ENCODE data around the gene PDK1.

The PDK1 gene

DNA sequence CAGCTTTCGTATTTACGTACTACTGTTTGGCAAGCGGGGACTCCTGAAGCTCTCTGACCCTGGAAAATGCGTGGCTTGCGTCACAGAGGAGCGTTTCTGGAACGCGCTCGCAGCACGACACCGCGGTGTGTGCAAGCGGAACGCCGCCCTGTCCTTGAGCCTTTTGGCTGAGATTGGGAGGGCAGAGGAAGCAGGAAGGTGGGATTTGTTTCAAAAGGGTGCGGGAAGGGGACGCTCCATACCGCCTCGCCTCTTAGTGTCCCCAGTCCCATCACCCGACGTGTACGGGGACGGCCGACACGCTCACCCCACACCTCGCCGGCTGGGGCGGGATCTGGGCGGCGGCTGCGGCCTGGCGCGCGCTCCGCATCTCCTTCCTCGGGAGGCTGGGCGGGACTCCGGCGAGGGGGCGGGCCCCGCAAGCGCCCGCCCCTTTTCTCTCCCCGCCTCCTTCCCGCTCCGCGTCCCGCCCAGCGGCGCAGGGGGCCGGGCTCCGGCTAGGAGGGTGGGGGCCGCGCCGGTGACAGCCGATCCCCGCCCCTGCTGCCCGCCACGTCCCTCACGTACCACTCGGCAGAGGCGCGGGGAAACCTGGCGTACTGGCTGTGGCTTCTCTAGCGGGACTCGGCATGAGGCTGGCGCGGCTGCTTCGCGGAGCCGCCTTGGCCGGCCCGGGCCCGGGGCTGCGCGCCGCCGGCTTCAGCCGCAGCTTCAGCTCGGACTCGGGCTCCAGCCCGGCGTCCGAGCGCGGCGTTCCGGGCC is at the start of gene PDK1:
Gene PDK1 (plus strand): TSS at position 569 of the 762 bp plus-strand sequence. CDS start 61 bp downstream, at position 630.
- TF ChIP-seq GATA3 (IDR thresholded peaks at IDR 0.05; ENCODE audit: low read depth, low read length) = no peak
- TF ChIP-seq GATA2 (IDR thresholded peaks at IDR 0.05; ENCODE audit: low read depth, low read length) = no peak; the same call in 1 of the 2 replicates

DNA sequence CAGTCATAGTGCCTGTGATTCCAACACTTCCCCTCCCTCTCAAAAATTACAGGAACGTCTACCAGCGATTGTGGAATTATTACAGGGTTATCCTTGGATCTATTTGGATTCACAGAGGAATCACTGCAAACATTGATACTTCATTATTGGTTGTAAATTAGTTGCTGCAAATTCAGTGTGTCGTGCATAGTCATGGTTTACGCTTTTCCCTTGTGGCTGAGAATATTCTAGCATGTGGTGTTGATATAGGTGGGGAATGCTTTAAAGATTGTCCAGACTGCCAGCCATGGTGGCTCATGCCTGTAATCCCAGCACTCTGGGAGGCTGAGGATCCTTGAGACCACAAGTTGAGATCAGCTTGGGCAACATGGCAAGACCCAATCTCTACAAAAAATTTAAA is 48.7 kb upstream of the PDK1 start:
- TF ChIP-seq GATA2 (IDR thresholded peaks at IDR 0.05; ENCODE audit: low read depth, low read length) = no peak
- TF ChIP-seq GATA3 (IDR thresholded peaks at IDR 0.05; ENCODE audit: low read depth, low read length) = no peak

DNA sequence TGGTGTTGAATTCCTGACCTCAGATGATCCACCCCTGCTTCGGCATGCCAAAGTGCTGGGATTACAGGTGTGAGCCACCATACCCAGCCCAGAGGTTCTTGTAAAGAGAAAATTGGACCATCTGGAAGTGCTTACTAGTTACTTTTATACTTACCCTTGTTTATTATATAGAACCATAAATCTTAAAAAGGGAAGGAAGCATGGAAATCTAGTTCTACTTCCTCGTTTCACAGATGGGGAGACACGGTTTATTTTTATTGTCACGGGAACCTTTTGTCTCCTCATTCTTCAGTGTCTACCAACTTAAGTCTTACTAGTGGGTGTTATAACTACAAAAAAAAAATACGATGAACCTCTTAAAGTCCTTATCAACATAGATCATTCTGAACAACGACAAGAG is 45.8 kb upstream of the PDK1 start:
- TF ChIP-seq GATA2 (IDR thresholded peaks at IDR 0.05; ENCODE audit: low read depth, low read length) (no peak), GATA3 (IDR thresholded peaks at IDR 0.05; ENCODE audit: low read depth, low read length) (no peak)

DNA sequence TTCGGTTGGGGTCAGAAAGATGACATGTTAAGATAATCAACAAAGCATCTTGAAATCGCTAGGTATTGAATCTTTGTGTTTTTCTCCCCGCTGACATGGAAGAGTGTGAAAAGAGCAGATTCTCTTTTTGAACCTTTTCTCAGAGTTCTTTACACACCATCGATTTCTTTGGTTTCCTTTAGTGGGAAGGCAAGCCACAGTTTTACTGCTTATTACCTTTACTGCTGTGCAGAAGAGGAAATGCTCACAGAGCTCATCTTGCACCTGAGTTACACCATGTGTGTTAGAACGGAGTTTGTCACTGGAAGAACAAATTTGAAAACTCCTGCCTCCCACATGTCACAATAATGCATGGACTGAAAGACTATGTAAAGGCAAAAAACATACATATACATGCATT is 45.3 kb upstream of the PDK1 start:
- no peak for TF ChIP-seq GATA2 (IDR thresholded peaks at IDR 0.05; ENCODE audit: low read depth, low read length)
- TF ChIP-seq GATA3 (IDR thresholded peaks at IDR 0.05; ENCODE audit: low read depth, low read length) = no peak

DNA sequence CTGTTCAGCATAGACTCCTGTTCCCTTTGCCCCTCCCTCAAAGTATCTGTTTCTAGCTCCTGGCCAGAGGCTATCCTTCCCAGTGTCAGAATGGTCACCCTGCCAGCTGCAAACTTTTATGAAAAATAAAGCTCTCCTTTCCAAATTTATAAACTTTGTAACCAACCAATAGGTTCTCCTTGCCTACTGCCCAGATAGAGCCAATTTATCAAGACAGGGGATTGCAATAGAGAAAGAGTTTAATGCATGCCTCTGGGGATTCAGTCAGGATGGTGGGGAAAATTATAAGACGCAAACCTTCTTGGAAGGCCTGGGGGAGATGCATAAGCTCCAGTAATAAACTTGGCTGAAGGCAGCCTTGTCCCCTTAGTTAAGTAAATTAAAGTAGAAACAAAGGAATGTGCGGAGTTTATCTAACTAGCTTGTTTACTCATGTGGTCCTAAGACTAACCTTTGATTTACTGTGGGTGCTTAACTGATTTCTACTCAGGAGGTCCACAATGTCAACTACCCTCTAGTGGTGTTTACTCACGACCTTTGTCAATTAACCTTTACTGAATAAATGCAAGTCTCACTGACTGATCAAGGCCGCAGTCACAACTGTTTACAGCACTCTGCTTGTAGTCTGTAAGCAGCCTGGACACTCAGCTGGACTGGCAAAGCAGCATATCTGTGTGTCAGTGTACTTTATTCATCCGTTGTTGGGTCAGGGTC is 42.9 kb upstream of the PDK1 start:
- no peak for TF ChIP-seq GATA2 (IDR thresholded peaks at IDR 0.05; ENCODE audit: low read depth, low read length)
- no peak for TF ChIP-seq GATA3 (IDR thresholded peaks at IDR 0.05; ENCODE audit: low read depth, low read length)

DNA sequence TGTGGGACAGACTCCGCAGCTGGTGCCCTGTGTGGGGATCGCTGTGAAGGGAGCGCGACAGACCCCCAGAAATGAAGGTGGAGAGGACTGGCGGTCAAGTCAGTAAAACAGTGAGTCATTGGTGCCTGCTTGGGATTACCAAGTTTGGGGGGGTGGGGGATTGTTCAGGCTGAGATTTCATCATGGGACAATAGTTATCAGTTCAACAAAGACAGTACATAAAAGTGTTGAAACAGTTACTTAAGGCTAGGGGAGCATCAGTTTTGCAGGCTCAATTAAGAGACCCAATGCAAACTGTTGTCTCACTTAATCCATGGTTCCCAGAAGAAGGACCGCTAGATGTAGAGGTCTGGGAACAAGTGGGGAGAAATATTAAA is 42.4 kb upstream of the PDK1 start:
- no peak for TF ChIP-seq GATA3 (IDR thresholded peaks at IDR 0.05; ENCODE audit: low read depth, low read length)
- no peak for TF ChIP-seq GATA2 (IDR thresholded peaks at IDR 0.05; ENCODE audit: low read depth, low read length)

DNA sequence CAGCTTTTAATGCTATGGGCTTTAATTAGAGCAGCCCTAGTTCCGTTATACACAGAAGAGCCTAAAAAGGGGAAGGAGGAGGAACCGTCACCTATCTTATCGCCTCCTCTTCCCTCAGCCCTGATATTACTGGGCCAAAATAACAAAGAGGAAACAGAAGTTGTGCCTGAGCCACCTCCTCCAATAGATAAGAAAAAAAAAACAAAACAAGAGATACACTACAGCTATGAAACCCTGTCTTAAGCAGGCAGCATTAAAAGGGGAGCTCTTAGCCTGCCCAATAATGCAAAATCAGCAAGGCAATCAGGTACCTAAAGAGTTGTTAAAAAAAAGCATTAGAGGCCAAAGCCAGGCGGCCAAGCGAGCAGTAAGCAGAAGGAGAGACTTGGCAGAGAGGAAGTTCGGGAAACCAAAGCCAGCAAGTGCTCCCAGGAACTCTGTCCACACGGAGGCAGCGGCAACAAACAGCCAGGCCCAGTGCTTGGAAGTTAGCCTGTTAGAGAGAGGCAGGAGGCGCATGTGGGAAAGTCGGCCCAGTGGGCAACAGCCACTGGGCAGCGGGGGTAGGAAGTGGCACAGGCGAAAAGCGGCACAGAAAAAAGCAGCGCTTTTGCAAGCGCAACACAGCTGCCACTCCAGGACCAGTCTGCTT is 41.8 kb upstream of the PDK1 start:
- no peak for TF ChIP-seq GATA2 (IDR thresholded peaks at IDR 0.05; ENCODE audit: low read depth, low read length)
- no peak for TF ChIP-seq GATA3 (IDR thresholded peaks at IDR 0.05; ENCODE audit: low read depth, low read length)

DNA sequence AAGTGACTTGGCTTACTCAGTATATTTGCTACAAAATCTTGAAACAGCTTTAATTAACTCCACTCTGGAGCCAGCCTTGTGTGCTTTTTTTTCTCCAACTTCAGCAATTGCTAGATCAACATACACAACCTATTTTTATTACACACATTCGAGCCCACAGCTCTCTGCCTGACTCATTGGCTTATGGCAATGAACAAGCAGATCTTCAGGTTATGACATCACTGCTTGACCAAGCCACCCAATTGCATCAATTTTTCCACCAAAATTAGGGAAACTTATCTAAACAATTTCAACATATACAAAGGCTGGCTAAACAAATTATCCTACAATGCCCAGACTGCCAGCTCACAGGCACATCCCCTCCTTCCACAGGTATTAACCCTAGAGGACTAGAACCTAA is 39.6 kb upstream of the PDK1 start:
- TF ChIP-seq GATA3 (IDR thresholded peaks at IDR 0.05; ENCODE audit: low read depth, low read length) = no peak
- no peak for TF ChIP-seq GATA2 (IDR thresholded peaks at IDR 0.05; ENCODE audit: low read depth, low read length)

DNA sequence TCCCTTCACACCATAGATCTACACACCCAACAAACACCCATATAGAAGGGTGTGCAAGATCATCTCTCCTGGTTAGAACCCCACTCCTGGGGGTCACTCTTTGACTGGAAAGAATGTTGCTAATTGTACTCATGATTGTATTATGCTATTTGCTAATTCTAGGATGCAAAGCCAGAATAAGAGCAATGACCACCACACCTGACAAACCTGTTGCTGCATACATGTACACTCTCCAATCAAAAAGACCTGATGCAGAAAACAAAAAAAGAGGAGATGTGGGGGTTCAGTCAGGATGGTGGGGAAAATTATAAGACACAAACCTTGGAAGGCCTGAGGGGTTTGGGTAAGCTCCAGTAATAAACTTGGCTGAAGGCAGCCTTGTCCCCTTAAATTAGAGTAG is 36.9 kb upstream of the PDK1 start:
- TF ChIP-seq GATA2 (IDR thresholded peaks at IDR 0.05; ENCODE audit: low read depth, low read length) = no peak
- TF ChIP-seq GATA3 (IDR thresholded peaks at IDR 0.05; ENCODE audit: low read depth, low read length) = no peak

DNA sequence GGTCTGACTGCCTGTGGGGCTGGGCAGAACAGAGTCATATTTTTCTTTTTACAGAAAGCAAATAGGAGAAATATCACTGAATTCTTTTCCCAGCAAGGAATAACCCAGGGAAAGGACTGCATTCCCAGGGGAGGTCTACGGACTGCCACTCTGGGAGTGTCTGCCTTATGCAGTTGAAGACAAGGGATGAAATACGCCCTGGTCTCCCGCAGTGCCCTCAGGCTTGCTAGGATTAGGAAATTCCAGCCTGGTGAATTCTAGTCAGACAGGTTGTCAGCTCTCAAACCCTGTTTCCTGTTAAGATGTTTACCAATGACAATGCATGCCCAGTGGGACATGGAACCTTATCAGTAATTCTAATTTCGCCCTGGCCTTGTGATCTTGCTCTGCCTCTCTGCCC is 30.3 kb upstream of the PDK1 start:
- TF ChIP-seq GATA2 (IDR thresholded peaks at IDR 0.05; ENCODE audit: low read depth, low read length) = no peak
- TF ChIP-seq GATA3 (IDR thresholded peaks at IDR 0.05; ENCODE audit: low read depth, low read length) = no peak

DNA sequence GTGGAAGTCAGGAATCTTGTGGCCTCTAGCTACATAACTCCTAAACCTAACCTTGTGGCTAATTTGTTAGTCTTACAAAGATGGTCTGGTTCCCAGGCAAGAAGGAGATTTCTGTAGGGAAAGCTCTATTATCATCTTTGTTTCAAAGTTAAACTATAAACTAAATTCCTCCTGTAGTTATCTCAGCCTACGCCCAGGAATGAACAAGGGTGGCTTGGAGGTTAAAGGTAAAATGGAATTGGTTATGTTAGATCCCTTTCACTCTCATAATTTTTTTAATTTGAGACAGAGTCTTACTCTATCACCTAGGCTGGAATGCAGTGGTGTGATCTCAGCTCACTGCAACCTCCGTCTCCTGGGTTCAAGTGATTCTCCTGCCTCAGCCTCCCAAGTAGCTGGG is 24.6 kb upstream of the PDK1 start:
- TF ChIP-seq GATA3 (IDR thresholded peaks at IDR 0.05; ENCODE audit: low read depth, low read length) = no peak
- TF ChIP-seq GATA2 (IDR thresholded peaks at IDR 0.05; ENCODE audit: low read depth, low read length) = no peak

DNA sequence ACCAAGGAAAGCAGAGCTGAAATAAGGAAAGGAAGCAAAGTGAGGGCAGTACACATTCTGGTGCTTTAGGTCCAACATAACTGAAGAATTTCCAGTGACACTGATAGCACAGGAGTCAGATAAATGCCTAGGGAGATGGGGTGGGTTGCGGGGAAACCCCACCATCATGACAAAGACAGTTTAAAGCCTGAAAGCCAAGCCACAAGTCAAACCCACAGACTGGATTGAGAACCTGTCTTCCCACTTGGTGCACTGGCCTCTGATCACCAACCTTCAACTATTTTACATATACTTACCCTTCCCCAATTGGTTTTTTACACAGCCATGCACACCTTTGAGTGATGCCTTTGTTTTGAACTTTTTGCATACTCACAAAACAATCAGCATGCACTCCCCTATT is 22.2 kb upstream of the PDK1 start:
- TF ChIP-seq GATA3 (IDR thresholded peaks at IDR 0.05; ENCODE audit: low read depth, low read length) = no peak

DNA sequence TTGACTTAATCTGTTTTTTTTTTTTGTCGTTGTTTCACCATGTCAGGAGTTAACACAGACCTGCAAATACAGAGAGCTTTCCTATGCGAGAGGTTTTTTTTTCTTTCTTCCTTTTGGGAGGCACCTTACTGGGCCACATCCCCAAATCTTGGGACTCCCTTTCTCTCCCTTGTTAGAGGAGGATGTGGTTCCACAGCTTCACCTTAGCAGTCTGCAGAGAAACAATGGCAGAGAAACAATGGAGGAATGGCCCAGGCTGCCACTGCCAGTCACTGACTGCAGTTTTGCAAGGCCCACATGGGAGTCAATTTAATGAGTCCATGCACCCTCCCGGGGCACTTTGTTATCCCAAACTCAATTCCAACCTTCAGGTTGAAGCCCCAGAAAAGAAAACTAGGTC is 20.8 kb upstream of the PDK1 start:
- no peak for TF ChIP-seq GATA3 (IDR thresholded peaks at IDR 0.05; ENCODE audit: low read depth, low read length)
- no peak for TF ChIP-seq GATA2 (IDR thresholded peaks at IDR 0.05; ENCODE audit: low read depth, low read length)

DNA sequence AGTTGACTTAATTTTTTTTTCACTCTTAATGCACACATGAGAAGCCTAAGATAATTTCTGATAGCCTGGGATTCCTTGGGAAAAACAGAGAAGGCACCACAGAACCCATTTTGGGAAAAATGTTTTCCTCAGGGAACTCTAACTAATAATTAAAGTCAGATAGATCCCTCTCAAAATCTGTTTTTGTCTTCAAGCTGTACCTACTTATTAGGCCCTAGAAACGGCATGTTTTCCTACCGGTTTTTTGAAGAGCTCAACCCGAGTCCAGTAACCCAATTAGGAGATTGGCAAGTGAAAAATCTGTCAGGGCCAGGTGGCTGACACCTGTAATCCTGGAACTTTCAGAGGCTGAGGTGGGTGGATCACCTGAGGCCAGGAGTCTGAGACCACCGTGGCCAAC is 16.1 kb upstream of the PDK1 start:
- TF ChIP-seq GATA3 (IDR thresholded peaks at IDR 0.05; ENCODE audit: low read depth, low read length) (no peak), GATA2 (IDR thresholded peaks at IDR 0.05; ENCODE audit: low read depth, low read length) (no peak)

DNA sequence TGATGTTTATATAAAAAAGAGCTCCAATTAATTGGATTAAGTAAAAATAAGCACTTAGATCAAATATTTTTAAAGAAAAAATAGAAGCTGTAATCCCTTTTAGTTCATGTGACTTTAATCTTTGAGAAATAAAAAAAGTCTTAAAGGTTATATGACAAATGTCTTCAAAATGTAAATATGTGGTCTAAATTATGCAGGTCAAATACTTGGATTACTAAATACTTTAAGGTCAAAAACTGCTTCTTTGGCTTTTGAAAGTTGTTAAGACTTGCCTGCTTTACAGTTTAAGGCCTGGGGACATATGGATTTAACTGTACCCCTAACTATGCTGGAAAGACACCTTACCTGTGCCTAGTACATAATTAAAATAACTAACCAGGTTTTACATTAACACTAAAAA is 15.5 kb upstream of the PDK1 start:
- TF ChIP-seq GATA2 (IDR thresholded peaks at IDR 0.05; ENCODE audit: low read depth, low read length) = no peak
- TF ChIP-seq GATA3 (IDR thresholded peaks at IDR 0.05; ENCODE audit: low read depth, low read length) = no peak

Measured in SH-SY5Y (cell line).